Hematopoietic multipotent progenitor cell (in vitro differentiated cells): ENCODE results near the gene CTSO. TPM values are rescaled to one million over a fixed set of nuclear protein-coding genes. Genes with fewer than 3 reads are reported as not detected.

Experiments
- DNase-seq, 3 donors: peaks; one replicate each; pipeline ENCODE4 v3.0.0-alpha.2; 2011 to 2015; ENCODE audit warnings: low read depth in 2 of 3, low spot score in 2 of 3
- total RNA-seq: library from RNA; depleted of rRNA; stranded (reverse); fragments of >200 nt; gene quantifications from one replicate; pipeline ENCODE4 v1.2.3, GENCODE V29; 2012

Gene CTSO, protein sequence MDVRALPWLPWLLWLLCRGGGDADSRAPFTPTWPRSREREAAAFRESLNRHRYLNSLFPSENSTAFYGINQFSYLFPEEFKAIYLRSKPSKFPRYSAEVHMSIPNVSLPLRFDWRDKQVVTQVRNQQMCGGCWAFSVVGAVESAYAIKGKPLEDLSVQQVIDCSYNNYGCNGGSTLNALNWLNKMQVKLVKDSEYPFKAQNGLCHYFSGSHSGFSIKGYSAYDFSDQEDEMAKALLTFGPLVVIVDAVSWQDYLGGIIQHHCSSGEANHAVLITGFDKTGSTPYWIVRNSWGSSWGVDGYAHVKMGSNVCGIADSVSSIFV
- 11.0 TPM for total RNA-seq

DNA sequence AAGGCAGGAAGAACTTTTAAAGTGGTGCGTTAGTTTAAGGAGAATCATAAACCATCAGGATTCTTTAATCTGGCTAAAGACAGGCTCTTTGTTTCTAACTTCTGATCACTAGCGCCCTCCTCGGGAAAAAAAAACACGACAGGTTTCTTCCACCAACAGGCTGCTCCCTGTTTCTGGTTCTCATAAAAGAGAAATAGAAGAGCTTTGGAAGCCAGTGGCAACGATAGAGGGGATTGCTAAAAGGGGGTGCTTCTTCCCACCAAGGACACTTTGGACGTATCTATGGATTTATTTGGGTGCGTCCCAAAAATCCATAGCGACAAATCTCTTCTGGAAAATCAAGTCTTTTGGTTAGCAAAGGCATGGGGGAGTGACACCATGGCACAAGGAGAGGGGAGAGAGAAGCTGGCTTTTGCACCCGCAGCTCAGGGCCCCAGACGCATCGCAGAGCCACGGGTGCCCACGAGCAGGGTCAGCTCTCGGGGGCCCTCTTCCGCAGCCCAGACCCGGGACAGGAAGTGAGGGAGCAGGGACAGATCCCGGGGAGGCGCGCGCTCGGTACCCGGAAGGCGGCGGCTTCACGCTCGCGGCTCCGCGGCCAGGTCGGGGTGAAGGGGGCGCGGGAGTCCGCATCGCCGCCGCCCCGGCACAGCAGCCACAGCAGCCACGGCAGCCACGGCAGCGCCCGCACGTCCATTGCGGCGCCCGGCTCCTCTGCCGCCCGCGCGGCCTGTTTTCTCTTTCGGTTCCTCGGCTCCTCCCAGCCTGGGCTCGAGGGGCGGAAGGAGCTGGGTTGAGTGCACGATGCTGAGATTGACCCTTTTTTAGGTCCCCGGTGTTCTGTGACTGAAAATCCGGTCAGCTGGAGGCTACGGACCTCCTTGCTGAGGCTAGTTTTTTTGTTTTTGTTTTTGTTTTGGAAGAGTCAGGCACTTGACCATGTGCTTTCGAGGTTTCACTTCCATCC lies at the start of gene CTSO:
Gene CTSO (minus strand): TSS at position 716 of the 967 bp plus-strand sequence. CDS start 19 bp downstream, at position 697.
- DNase-seq, result peak; percentile 40 to 88 (median 80)

DNA sequence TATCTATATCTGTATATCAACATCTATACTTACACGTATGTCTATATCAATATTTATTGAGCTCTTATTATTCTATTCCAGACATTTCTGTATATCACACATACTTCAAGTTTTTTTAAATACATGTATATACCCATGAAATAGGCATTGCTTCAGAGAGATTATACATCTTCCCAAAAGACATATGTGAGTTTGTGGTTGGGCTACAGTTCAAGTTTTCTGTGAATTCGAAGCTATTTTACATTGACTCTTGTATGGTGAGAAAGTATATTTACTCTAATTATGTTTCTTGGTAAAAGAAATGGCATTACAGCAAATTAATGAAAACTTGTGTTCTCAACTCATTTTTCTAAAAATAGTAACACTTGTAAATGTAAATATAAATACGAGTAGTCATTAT lies 46.8 kb upstream of the CTSO start:
- no peak for DNase-seq

DNA sequence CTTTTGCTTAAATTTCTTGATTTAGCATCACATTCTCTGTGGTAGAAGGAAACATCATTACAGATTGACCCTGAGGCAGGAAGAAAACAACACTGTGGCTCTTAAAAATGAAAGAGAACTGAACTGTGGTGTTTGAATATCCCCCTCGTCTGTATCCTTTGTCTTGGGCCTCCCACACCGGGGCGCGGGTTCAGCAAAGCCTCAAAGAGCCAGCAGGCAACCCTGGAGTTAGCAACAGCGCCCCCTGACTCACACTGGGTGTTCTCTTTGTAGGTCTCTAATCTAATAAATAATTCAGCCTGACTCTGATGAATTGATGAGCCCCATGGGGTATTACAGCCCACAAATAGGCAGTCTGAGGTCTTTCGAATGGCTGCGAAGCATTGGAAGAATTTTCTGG lies 46.1 kb upstream of the CTSO start:
- peak in 2 of 3 donors; percentile 12 to 39 for DNase-seq

DNA sequence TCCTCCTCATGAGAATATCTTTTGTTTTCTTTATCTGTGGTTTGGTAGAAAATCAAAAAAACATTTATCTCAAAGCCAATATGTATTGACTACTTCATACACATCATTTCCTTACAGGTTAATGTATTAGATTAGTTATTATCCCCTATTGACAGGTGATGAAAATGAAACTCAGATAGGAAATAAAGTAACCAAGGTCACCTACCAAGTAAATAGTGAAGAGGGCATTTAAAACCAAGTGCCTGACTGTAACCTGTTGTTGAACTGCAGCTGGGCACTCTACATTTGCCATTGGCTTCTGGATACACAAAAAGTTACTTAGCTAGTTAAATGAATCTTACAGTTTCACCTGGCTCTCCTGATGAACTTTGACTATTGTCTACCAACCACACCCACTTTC lies 41.4 kb upstream of the CTSO start:
- no peak for DNase-seq

DNA sequence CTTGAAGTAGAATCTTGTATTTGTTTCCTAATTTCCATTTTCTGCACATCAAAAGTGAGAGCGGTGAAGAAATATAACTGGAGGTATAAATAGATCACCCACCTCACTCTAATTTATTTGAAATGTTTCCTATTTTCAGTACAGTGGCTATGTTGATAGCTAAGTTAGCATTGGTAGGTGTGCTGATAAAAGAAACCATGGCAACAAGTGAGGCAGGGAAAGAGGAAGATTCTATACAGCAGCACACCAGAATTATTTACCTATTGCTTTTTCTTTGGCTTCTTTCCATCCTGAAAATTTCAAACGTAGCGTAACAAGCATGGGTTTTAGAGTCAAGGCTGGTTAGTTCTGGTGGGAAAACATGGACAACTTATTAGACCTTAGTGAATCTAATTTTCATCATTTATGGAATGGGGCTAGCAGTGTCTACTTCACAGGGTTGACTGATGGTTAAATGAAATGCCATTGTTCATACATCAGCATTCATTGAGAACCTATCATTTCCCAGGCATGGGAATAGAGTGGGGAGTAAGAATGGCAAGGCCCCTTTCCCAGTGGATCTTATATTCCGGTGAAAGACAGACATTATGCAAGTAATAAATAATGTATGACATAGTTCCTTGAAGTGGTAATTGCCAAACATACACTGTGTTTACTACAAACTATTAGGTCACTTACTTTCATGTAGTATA lies 30.6 kb upstream of the CTSO start:
- DNase-seq, result no peak

DNA sequence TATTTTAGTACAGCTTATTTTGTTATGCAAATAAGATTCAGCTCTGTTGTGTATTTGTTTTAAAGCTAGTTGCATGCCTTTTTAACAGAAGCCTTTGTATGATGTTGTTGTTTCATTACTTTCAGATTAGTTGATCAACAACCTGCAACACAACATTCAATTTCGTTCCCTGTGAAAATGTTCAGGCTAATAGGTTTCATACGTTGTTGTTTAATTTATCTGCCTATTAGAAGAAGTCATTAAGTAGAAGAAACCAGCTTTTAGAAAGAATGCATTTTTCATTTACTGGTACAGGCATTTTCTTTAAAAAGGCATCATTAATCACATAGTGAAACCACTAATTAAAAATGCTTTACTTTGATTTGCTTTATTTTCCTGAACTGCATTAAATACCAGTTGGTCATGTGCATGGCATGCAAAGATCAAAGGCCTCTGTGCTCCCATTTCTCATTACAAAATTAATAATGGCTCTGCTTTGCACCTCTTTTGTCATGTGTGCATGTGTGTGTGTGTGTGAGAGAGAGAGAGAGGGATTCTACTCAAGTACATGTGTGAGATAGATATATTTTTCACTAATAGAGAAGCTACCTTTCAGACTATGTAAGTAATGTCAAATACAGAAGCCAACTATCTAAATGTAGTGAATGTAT lies 29.2 kb upstream of the CTSO start:
- DNase-seq, result no peak

DNA sequence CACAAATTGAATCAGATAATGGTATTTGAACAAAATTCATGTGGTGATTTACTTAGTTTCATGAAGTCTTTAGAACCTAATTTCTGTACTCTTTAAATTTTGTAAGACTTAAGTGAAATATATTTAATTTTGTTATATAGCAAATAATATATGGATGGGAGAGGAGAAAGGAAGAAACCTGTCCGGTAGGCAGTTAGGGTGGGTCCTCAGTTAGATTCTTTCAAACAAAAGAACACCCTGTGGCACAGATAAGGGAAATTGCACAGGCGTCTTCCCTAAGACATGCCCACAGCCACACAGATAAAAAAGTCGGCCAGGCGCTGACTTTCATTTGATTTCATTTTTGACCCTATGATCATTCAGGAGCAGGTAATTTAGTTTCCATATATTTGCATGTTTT lies 25.1 kb upstream of the CTSO start:
- DNase-seq, result no peak

DNA sequence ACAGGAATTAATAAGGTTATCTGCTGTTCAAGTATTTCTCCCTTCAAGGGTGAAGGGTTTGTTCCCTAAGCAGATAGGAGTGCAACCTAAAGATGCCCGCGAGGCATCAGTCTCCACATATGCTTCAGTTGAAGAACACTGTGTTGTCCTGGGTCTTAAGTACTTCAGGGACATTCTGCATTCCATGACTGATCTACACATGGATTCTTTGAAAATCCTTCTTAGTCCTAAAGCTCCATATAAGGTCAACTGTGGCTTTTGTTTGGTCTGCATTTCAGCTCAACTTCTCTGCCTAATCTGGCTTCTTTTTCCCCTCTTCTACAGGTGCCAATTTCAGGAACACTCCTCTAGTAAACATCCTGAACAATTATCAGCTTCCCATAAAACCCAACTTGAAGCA lies 21.8 kb upstream of the CTSO start:
- DNase-seq, result no peak

DNA sequence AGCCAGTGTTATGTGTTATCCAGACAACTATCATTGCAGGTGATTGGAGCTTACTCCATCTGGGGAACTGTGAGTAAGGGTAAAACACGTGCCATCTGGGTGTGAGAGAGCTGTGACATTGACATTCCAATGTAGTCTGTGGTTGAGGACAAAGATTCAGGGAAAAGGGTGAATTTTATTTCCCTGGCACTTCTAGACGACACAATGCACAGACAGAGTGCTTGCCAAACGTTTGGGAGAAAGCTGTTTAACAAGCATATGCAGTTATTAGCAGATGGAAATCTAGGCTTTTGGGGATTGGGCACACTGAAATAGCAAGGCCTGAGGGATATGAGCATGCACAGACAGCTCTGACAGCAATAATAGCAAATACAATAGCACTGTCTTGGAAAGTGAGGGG lies 21.3 kb upstream of the CTSO start:
- no peak for DNase-seq

DNA sequence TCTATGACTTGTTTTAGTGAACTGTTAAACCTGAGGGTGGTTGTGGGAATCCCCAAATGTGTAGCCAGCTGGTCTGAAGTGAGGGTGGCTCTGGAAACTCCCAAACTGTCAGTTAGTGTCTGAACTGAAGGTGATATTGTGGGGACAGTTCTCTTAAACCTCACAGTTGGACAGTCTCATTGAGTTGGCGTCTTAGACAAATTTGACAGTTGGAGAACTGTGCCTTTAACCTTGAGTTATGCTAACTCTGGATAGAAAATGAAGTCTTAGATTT lies 20.7 kb upstream of the CTSO start:
- no peak for DNase-seq

DNA sequence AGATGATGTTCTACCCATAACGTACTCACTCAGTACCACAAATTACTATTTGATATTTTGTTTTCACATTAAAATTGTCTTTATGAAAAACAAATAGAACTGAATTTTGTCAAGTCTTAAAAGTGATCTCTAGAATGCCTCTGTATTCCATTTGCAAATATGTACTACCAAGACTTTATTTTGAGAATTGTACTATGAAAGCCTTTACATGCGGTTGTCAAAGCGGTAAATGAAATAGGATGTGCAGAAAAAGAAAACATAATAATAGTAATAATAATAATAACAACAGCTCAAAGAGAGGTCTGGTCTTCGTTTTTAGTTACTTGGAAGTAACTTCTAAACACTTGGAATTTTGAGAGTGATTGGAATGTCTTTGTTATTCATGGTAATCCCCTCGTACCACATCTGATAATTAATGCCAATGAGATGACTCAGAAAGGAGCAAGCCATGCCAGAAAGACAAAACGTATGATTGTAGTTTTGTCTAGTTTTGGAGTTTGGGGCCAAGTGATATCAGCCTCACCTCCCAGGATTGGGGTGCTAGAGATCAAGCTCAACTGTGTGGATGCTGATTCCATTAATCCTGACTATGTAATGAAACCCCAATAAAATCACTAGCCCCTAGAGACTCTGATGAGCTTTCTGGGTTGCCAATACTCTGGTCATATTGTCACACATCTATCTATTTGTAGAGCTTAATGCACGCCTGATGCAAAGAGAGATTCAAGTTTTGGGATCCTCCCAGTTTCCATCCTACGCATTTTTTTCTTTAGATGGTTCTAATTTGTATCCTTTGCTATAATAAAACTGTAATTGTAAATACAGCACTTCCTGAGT lies 20.2 kb upstream of the CTSO start:
- DNase-seq, result no peak

DNA sequence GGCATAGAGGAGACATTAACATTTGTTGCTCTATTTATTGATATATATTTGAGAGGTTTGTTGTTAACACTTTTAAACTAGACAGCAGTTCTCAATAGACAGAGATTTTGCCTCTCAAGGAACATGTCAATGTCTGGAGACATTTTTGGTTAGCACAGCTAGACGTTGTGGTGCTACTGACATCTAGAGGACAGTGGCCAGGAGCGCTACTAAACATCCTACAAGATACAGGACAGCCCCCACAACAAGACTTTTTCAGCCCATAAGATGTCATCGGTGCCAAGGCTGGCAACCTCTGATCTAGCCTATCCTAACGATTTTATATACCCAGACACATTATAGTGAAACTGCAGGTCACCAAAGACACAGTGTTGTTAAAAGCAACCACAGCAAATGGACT lies 18.4 kb upstream of the CTSO start:
- DNase-seq, result peak in 1 of 3 donors; percentile 48

DNA sequence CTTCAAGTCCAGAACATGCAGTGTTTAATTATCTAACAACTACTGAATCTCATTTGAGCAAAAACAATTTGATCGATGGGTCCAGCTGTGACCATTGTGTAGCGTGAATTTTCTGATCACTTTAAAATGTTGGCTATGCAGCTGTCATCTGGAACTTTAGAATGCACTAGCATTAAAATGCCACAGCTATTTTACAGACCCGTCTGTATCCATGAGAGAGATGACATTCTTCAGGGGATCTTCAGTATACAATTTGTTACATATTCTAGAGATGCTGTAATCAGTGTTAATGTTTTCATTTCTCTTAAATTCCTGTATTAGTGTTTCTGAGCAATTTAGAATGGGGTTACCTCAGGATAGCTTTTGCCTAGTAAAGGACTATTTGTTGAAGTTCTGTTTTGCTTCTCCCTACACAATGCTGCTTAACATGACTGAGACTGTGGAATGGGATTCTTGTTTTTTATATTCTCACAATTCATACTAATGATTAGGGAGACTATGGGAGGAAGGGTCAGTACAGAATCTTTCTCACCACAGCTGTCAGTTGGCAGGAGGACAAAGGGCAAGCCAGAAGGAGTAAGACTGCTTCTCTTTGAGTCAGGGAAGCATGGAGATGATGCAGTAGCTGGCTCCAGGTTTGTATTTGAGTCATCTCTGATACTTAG lies 13.2 kb upstream of the CTSO start:
- DNase-seq, result no peak

DNA sequence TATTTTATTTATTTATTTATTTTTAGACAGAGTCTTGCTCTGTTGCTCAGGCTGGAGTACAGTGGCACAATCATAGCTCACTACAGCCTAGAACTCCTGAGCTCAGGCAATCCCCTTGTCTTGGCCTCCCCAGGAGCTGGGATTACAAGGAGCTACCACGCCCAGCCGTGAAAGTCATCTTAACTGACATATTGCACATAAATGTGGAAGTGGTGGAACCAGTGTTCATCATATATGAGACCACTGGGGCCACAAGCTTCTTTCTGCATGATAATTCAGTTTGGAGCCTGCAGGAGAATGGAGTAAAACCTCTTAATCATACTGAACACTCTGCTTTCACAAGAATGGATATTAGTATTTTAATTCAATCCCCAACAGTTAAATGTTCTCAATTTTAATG lies 12.5 kb upstream of the CTSO start:
- DNase-seq, result no peak

DNA sequence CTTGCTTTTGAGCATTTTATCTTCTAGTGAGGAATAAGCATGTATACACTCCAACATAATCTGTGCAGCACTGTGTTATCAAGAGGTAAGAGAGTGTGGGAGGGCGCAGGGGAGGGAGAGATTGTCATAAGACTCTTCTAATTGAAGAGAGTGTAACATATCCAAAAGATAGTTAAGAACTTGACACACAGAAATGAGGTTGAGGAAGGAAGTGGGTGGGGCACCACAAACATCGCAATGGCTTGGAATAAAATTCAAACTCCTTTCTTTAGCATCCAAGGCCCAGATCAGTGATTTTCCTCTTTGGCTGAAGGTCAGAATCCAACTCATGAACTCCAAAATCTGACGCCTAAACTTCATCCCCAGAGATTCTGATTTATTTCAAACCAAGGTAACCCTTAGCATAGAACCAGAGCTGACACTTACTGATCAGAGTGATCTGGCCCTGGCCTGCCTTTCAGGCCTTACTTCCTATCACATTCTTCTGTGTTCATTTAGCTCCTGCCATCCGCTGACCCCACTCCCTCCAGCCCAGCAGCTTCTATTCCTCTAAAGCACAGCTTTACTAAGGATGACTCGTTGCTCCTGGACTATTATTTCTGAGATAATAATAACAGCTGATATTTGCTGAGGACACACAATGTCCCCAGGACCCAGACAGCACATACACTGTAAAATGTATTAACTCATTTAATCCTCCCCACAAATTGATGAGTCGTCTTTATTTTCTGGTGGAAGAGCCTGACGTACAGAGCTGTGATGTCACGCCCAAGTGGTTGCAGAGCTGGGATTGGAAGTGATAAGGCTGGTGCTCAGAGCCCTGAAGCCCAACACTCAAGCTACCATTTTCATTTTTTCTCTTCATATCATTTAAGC lies 10.6 kb upstream of the CTSO start:
- DNase-seq, result no peak

DNA sequence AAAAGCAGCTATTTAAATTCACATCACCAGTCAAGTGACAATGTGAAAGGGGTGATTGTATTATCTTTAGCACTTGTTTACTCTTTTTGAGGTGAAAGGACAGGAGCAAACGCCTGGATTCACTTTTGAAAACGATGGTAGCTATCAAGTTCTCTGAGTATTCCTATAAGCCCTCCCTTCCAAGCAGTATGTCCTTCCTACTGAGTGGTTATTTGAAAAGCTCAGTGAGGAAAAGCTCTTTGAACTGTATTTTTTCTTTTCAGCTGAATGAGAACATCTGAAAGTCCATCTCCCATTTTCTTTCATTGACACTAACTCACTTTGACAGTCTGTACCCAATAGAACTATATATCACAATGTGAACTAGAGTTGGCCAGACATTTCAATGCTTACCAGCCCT lies 9.1 kb upstream of the CTSO start:
- DNase-seq, result no peak

DNA sequence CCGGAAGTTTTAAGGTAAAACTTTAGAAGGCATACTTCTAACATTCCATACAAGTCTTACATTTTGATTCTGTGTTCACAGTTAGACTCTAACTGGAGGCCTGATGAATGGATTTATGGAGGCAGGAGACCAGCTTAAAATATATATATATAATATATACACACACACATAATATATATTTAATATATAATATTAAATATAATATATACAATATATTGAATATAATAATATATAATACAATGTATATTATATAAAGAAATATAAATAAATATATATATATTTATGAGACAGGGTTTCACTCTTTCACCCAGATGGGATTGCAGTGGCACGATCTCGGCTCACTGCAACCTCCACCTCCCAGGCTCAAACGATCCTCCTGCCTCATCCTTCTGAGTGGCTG lies 7.9 kb upstream of the CTSO start:
- DNase-seq, result no peak

DNA sequence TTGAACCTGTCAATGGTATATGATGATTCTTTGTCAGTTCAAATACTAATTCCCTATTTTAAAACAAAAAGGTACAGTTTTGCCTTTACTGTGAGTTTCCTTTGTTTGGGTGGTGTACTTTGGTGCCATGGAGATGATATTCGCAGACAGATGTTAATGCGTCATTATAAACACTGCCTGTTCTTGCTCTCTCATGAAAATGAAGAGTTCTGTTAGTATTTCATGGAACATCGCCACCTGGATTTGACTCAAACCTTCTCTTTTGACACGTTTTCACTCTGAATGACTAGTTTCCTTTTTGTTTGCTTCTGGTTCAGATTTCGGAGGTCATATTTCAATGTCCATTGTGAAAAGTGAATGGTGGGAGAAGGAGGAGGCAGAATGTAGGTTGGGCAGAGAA lies 6.9 kb upstream of the CTSO start:
- DNase-seq, result no peak

DNA sequence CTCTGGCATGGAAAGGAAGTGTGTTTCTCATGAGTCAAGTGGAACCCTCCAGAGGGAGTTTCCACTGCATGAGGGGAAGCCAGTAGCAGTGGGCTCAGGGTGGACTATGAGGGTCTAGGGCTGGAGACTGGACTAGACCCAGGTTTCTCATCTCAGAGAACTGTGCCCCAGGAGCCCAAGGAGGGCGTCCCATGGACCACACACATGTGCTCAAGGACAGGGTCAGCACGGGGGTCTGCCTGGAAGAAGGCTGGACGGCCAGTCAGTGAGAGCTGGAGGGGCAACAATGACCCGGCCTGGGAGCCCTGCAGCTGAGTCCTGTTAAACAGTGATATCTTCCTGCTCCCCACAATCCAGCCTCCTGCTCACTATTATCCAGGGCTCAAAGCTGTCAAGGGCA lies 5.8 kb upstream of the CTSO start:
- DNase-seq, result no peak
